Epithelial cell of proximal tubule (primary cell): Measurements from ENCODE around the gene ELK4. TPM values are rescaled to one million over a fixed set of nuclear protein-coding genes. Genes with fewer than 3 reads are reported as not detected.

Experiments used
- DNase-seq: peaks from one replicate; pipeline ENCODE4 v3.0.0-alpha.2; 2011; ENCODE audit warnings: low read depth
- H3K4me3 ChIP-seq: 2 replicates; pipeline ENCODE4 v1.5.1; 2011; ENCODE audit warnings: low read depth, mild to moderate bottlenecking, low read length
- CTCF ChIP-seq: conservative IDR thresholded peaks from 2 replicates; pipeline ENCODE4 v1.5.1; 2012; ENCODE audit warnings: low read depth, mild to moderate bottlenecking, low read length
- total RNA-seq: library from RNA; depleted of rRNA; stranded (reverse); fragments of >200 nt; gene quantifications from 2 replicates; pipeline ENCODE4 v1.2.3, GENCODE V29; 2015

Gene ELK4
- total RNA-seq, 1 donor from 2014 or later = 12.8 TPM

- no peak for TF ChIP-seq CTCF
- no peak overlapping the region for H3K4me3 ChIP-seq
- no peak for DNase-seq
Measured at GRCh38 chr1:205578780-205579571, 52.8 kb downstream of the ELK4 start.

DNA sequence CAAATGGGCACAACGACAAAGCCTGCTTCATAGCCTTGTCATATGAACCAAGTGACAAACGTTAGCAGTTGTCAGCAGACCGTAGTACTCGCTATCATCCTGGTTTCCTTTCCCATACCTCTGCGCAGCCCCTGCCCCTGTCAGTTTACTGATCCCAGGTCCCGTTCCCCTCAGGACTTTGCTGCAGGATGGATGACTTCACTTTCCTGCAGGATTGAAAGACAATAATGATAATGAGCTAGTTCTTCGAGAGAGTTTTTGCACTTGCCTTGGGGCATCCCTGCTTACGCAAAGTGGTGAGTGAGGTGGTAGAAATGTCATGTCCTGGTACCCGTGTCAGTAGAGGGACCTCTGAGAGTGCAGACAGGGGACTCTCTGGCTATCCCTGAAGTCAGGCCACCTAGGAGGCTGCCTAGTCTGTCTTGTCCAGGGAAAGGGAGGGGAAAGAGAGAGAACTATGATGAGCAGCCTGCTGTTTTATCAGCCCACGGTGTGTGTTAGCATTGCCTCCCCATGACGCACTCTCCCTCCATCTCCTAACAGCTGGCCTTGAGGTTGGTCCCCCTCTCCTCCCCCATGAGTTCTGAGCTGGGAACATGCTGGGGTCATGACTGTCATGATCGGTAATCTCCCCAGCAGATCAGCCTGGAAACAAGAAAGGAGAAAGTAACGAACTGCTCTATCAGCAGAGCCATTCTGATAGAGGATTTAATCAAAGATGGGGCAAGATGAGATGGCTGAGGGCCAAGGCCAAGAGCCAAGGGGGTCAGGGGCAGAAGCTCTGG is 53.7 kb downstream of the ELK4 start:
- no peak overlapping the region for H3K4me3 ChIP-seq
- no peak for DNase-seq
- no peak for TF ChIP-seq CTCF

DNA sequence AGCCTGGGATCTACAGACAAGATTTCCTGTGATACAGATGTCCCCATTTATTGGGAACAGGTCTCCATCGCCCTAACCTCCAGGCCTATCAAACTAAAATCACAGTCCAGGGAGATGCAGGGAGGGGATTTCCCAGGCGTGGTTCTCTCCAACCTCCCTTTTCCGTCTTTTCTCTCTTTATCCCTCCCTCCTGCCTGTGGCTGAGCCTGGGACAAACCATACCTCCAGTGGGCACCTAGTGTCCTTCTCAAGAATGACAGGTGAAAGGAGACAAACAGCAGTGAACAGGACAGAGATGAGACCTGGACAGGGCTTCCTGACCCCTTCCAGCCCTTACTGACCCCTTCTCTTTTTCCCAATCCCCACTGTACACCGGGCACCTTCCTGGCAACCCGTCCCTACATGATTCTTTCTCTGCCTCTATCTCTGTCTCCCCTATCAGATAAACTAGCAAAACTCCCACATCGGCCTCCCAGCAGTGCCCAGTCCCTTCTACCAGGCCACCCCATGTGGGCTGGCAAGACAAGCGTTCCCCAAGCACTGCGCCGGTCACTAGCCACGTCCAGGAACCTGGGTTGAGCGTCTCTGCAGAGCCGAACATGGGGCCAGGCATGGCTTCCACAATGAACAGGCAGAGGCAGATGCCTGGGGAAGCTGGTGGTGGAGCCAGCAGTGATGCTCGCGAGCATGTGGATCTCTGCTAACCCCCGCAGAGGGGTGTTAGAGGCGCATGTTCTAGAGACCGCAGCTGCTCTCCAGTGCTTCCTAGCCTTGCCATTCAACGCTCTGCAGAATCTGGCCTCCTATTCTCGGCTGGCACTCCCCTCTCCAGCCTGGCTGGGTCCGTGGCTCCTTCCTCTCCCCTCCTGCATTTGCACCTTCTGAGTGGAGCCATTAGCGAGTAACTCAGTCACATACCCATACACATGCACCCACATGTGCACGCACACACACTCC is 54.7 kb downstream of the ELK4 start:
- peak; percentile 5 for TF ChIP-seq CTCF
- DNase-seq = no peak
- H3K4me3 ChIP-seq = no peak overlapping the region

GRCh38 chr1:205576011-205576410 is 55.8 kb downstream of the ELK4 start:
- no peak overlapping the region for H3K4me3 ChIP-seq
- TF ChIP-seq CTCF = no peak
- DNase-seq = no peak

DNA sequence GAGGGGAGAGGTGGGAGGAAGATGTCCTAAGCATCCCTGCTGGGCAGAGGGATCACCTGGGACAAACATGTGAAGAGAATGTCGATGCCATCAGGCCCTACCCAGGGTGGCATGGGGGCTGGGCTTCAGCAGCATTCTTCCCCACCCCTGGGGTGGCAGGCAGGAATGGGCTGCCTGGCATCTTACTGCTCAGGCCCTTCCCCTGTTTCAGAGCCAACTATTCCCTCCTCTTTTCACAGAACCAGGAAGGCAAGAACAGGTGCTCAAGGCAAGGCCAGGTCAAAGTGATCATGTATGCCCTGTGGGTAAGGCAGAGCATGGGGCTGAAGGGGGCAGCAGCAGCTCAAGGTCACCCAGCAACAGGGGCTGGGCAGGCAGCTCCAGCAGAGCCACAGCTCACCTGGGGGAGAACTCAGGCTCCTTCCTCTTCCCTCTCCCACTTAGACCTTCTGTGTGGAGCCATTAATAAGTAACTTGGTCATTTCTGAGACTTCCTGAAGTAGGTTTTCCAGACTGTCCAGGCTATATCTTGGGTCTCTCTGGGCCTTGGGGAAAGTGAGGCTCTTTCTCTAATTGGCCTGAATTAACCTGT is 56.4 kb downstream of the ELK4 start:
- no peak for TF ChIP-seq CTCF
- DNase-seq = no peak
- H3K4me3 ChIP-seq = no peak overlapping the region

DNA sequence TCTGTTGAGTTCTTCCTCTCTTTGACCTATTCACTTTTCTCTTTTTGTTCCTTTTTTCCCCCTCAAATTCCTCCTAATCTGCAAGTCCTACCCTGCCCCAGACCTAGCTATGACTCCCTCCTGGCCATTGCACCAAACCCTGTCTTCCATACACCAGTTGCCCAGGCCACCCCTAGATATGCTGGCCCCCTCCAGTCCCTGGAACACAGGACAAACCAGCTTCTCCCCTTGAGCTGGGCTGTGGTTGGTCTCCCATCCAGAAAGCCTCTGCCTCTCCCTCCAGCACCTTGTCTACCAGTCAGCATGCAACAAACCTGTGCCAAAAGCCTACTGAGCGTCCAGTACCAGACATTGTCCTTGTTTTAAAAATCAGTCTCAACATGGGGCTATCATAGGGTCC is 59.4 kb downstream of the ELK4 start:
- no peak for DNase-seq
- TF ChIP-seq CTCF = no peak
- no peak overlapping the region for H3K4me3 ChIP-seq
